ENCODE measurements around the gene DERL2.

DERL2 gene

DNA sequence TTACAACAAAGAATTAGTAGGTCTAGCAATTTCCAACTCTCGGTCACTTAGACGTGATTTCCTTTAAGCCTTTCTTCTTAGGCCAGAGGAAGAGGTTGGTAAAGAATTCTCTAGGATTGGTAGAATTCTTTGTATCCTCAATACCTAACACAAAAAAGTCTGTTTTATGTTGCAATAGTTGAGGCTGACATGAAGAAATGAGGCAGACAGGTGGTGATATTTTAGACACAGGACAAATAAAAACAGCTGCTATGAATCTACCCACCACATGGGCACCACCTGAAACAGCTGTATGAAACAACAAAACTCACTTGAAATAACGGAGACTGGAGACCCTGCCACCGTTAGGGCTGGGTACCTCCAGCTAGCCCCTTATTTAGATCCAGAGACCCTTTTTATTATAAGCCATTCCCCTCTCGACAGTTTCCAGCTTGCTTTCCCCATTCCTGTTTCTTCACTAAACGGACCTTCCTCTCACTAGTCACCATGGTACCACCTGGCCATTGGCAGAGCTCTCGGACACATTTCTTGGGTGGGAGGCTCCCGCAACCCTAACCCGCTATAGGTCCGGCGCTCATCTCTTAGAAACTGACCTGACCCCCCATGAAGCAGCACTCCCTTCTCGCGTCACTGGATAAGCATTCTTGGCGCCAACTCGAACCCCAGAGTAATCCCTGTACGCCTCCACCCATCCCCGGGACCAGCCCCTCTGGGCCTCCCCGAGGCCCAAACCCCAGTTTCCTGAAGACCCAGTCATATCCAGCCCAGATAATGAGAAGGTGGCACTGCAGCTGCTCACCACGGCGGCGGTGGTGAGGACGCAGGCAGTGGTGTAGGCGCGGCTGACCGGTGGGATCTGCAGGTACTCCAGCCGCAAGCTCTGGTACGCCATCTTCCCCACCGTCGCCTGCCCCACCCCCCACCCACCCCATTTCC is at the start of gene DERL2:
DERL2 (minus strand) TSS at position 909 of the 936 bp plus-strand sequence; CDS start at position 892, 17 bp downstream.
- in situ Hi-C loops (cut with MboI; ENCODE audit: low sequenced_read_pairs), result no loop called here

DNA sequence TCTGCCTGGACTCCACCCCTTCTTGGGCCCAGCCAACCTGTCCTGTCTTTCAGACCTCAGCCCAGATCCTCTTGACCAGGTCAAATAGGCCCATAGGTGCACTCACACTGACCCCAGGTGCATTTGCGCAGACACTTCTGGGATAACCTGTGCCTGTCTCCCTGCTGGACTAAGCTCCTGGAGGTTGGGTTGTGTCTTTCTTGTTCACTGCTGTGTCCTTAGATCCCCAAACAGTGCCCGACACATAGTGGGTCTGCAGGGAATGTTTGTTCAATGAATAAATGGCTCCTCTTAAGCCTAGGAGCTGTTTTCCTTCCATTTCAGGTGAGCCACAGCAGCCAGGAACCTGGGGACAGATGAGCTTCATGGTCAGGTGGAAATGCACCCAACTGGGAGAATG is 49.5 kb upstream of the DERL2 start:
- in situ Hi-C loops (cut with MboI; ENCODE audit: low sequenced_read_pairs), result no loop called here

DNA sequence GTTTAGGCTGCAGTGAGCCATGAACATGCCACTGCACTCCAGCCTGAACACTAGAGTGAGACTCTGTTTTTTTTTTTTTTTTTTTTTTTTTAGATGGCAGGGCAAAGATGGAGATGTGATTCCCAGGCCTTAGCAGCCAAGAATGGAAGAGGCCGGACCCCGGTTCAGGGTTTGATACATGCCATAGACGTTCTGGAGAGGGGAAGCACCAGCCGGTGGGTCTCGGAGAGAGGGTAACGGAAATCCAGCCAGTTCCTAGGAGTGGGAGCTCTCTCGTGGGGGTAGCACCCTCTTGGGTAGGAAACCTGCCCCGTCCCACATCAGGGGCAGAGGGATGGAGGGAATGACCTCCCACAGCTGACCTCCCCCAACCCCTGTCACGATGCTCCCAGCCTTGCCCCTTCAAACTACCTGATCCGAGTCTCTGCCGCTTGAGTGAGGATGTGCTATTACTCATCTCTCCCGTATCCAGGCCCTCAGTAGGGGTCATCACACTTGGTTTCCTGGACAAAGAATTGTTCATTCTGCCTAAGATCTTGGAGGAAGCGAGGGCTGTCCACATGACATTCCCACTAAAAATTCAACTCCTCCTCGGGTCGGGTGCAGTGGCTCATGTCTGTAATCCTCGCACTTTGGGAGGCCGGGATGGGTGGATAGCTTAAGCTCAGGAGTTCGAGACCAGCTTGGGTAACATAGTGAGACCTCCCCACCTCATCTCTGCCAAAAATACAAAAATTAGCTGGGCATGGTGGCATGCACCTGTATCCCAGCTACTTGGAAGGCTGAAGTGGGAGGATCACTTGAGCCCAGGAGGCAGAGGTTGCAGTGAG is 47.7 kb upstream of the DERL2 start:
- in situ Hi-C loops (cut with MboI; ENCODE audit: low sequenced_read_pairs), result no loop called here

DNA sequence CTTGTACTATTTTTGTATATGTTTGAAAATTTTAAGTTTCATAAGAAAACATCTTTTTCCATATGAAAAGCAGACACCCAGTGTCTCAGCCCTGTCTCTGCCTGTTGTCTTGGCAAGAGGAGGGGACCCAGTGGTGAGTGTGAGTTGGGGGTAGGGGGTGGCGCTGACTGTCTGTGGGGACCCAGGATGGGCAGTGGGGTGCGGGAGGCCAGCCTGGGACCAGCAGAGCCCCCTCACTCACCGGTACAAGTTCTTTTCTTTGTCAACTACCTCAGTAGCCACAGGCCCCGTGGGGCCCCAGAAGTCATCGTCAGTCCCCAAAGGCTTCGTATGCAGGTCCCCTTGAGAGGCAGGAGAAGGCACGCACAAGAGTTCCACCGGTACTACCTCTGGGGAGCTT is 46.6 kb upstream of the DERL2 start:
- in situ Hi-C loops (cut with MboI; ENCODE audit: low sequenced_read_pairs), result no loop called here

DNA sequence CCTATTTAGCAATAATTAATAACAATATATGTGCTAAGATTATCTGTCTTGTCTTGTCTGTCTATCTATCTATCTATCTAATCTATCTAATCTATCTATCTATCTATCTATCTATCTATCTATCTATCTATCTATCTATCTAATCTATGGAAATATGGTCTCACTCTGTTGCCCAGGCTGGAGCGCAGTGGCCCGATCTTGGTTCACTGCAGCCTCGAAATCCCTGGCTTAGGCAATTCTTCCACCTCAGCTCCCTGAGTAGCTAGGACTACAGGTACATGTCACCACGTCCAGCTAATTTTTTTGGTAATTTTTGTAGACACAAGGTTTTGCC is 45.1 kb upstream of the DERL2 start:
- in situ Hi-C loops (cut with MboI; ENCODE audit: low sequenced_read_pairs), result no loop called here

DNA sequence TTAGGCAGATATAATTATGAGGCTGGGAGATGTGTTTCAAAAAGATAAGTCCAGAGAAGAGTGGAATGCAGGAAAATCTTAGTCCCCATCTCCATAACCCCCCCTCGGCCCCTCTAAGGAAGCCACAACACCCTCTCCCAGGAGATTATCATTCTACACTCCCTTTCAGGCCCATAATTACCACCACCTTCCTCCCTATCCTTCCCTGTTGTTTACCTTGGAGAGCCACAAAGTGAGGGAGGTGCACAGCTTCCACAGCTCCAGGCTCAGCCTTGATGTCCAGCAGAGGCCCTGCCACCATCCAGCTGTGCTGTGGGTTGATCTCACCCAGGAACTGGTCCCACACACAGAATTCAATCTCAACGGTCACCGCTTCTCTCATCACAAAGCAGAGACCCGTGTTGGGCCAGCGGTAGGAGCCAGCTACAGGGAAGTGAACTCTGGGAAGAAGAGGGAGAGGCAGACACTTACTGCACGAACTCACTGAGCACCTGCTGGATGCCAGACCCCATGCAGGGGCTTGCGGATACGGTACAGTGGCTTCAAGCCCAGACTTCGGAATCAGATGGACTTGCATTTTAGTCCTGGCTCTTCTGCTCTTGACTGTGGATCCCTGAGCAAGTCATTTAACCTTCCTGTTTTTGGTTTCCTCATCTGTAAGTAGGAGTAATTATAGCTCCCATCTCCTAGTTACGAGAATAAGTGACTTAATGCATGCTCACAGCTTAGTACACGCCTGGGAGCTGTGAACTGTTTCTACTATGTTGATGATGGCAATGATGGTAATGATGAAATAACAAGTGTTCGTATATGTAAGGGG is 44.5 kb upstream of the DERL2 start:
- in situ Hi-C loops (cut with MboI; ENCODE audit: low sequenced_read_pairs), result no loop called here

DNA sequence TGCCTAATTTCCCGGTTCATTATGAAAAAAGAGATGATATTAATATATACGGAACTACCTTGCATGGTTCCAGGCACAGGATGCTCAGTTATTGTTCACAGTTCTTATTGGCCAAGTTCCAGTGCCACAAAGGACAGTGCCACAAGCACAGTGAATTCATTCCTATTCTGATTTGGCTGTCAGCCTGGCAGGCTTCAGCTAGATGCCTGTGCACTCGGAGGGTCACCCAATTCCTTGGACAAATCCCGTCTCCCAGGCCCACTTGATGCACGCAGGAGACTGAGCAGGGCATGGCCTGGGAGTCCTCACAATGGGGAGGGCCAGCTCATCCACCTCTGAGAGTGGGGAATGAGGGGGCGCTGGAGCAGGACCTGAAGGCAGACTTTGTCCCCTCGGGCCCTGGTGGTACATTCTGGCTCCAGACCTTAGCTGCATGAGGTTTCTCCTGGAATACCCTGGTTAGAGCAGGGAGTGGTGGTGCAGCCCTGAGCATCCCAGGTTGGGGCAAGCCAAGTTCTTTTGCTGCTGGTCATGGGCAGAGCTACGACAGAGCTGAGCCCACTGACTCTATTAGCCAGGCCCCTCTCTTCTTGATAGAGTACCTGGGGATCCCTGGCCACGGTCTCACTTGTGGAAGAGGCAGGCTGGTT is 41.7 kb upstream of the DERL2 start:
- in situ Hi-C loops (cut with MboI; ENCODE audit: low sequenced_read_pairs), result no loop called here

DNA sequence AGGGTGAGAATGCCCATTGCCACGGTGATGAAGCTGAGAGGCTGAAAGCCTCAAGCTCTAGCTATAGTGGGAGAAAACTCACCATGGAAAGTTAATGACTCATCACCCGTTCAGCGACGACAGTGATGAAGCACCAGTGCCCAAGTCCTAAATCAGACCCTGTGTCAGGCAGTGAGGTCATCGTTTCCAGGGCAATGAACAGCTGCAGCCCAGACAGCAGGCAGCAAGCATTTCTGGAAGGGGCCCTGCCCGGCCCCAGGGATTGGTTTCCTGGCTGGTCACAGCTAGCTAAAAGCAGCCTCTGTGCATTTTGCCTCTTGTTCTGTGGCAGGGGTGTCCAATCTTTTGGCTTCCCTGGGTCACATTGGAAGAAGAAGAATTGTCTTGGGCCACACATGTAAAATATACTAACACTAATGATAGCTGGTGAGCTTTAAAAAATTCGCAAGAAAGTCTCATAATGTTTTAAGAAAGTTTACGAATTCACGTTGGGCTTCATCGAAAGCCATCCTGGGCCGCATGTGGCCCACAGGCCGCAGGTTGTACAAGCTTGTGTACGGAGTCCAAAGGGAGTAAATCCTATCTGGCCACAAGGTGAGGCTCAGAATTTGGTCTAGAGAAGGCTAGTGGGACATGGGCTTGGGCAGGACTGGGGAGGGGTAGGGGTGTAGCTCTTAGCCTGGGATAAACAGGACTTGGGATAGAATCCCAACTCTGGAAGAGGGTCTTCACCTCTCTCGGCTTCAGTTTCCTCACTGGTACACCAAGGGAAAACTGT is 41.0 kb upstream of the DERL2 start:
- in situ Hi-C loops (cut with MboI; ENCODE audit: low sequenced_read_pairs), result no loop called here

DNA sequence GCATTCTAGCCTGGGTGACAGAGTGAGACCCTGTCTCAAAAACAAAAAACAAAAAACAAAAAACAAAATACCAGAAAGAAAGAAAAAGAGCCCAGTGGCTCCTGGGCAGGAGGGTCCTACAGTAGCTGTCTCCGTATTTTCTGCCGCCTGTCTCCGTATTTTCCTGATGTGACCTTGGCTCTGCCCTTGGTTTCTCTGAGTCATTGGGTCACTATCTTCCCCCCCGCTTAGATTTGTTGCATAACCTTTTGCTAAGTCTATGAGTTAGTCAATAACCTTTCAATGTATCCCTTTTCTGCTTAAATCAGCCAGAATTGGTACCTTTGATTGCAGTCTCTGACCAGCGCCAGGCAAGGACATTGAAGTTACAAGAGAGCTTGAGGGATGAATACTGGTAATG is 37.3 kb upstream of the DERL2 start:
- in situ Hi-C loops (cut with MboI; ENCODE audit: low sequenced_read_pairs), result no loop called here

DNA sequence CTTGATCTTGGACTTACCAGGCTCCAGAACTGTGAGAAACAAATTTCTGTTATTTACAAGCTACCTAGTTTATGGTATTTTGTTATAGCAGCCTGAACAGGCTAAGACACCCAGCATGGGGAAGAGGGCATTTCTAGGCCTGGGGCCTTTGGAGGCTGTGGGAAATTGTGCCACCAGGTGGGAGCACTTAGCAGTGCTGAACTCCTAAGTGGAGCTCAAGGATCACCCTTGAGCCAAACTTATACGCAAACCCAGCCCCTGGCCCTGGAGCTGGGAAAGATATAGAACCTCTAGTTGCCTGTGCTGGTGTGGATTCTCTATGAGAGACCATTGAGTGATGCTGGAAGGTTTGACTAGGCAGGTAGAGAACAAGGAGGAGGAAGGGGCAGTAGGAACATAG is 36.5 kb upstream of the DERL2 start:
- in situ Hi-C loops (cut with MboI; ENCODE audit: low sequenced_read_pairs), result no loop called here

DNA sequence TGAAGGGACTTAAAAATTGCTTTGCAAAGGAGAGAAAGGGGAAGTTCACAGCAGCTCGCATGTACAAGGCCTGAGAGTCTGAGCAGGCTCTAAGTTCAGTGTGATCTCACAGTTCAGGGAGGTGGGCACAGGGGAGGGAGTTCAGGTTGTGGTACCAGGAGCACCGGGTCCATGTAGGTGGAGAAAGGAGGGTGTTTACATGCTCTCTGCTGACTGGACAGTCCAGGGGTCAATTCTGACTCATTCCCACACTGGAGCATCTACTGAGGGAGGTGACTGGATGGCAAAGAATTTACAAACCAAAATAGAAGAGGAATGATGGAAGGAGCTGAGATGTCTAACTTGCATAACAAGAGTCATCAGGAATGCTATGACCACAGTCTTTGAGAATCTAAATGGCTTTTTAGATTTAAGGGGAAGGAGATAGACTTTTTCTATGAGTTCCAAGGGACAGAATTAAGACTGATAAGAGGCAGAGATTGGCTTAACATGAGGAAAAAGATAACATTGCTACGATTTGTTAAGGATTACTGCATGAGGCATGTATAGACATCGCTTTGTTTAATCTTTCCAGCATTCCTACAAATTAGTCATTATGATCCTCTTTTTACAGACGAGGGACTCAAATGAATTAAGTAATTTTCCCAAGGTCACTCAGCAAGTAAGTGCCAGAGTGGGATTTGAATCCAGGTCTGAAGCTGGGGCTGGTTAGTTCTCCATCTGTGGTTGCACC is 30.2 kb upstream of the DERL2 start:
- in situ Hi-C loops (cut with MboI; ENCODE audit: low sequenced_read_pairs), result no loop called here

DNA sequence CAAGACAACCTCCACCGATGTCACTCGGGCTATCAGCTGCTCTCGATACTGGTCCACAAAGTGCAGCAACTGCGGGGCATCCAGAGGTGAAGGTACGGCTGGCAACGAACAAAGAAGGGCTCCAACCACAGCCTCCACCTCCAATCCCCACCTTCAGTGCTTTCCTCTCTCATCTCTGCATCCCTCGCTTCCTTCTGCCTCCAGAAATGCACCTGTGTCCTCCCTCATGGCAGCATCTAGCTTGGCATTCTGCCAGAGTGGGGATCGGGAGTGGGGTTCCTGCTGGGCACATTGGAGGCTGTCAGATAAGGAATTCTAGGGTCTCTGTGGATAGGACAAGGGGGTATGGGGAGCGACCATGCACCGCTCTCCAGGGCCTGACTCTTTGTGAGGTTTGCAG is 29.0 kb upstream of the DERL2 start:
- in situ Hi-C loops (cut with MboI; ENCODE audit: low sequenced_read_pairs), result no loop called here

DNA sequence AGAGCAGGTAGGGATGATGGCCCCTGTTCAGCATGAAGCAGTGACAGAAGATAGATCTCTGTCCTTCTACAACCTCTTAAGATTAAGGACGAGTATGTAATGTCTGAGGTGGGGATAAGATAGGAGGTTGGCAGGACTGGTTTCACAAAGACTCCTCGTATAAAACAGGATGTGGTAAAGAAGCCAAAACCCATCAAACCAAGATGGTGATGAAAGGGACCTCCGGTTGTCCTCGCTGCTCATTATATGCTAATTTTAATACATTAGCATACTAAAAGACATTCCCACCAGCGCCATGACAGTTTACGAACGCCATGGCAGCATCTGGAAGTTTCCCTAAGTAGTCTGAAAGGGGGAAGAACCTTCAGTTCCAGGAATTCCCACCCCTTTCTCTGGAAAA is 27.6 kb upstream of the DERL2 start:
- in situ Hi-C loops (cut with MboI; ENCODE audit: low sequenced_read_pairs), result no loop called here

DNA sequence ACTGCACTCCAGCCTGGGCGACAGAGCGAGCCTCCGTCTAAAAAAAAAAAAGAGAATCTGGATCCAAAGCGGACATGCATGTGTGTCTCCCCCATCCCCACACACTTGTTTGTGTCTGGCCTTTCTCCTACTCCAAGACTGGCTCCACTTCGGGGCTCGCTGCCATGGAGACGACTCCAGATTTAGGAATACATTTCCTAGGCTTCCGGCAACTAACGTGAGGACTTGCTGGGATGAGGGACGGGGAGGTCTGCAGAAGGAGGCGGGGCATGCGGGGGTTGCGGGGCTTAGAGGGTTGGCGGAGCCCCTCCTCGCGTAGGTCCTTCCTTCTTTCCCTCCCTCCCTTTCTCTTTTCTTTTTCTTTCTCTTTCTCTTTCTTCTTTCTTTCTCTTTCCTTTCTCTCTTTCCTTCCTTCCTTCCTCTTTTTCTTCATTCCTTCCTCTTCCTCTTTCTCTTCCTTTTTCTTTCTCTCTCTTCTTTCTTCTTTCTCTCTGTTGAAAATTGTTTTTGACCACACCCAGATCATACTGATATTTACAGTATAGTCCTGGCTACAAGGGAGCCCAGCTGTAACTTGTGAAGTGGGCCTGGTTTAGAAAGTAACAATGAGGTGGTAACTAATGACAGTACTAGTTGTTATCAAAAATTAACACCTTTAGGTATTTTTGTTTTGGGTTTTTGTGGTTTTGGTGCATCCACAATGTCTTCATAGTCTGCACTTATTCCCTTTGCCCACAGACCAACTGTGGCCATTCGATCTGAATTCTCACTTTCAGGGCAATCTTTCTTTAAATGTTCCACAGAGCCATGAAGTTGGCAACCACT is 25.6 kb upstream of the DERL2 start:
- in situ Hi-C loops (cut with MboI; ENCODE audit: low sequenced_read_pairs), result no loop called here

DNA sequence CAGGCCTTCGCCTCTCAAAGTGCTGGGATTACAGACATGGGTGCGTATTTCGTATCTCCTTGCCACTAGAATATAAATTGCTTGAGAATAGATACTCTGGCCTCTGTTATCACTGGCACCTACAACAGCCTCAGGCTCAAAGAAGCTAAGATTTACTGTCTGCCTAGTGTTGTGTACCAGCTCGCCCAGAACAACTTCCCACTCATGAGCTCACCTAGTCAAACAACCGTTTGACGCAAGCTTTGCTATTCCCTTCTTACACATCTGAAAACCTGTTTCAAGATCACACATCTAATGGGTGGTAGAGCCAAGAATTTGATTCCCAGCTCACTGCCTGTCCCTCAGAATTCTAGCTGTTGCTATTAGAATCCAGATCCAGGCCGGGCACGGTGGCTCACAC is 24.8 kb upstream of the DERL2 start:
- in situ Hi-C loops (cut with MboI; ENCODE audit: low sequenced_read_pairs), result no loop called here

DNA sequence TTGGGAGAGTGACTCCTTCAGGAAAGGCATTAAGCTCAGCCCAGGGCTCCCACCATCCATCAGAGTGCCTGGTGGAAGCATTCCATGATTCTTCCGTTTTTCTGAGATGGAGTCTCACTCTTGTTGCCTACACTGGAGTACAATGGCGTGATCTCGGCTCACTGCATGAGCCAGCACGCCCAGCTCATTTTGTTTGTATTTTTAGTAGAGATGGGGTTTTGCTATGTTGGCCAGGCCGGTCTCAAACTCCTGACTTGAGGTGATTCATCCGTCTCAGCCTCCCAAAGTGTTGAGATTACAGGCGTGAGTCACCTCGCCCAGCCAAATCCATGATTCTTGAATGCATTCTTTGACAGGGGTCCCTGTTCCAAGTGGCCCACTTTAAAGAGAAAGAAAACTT is 23.5 kb upstream of the DERL2 start:
- in situ Hi-C loops (cut with MboI; ENCODE audit: low sequenced_read_pairs), result no loop called here

DNA sequence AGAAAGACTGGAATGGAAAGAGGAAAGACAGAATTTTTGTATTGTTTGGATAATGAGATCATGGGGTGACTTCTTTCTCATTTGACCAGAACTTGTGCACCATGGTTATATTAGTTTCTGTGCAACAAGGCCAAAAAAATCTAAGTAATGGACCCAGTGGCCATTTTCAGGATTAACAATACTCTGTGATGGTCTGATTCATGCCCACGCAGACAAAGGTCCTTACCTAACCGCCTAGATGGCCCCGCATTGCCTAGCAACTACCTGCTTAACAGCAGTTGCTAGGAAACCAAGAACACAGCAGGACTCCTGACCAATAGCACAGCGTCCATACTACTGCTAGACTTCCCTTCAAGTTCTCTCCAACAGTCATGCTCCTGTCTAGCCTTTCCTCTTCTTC is 22.8 kb upstream of the DERL2 start:
- in situ Hi-C loops (cut with MboI; ENCODE audit: low sequenced_read_pairs), result no loop called here

DNA sequence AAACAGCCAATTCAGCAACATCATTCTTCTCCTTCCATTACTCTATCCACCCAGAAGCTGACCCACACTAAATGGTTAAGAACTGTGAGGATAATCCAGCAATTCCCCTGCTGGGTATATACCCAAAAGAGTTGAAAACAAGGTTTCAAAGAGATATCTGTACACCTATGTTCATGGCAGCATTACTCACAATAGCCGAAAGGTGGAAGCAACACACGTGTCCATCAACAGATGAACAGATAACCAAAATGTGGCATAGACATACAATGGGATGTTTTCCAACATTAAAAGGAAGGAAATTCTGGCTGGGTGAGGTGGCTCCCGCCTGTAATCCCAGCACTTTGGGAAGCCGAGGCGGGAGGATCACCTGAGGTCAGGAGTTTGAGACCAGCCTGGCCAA is 20.3 kb upstream of the DERL2 start:
- in situ Hi-C loops (cut with MboI; ENCODE audit: low sequenced_read_pairs), result no loop called here

DNA sequence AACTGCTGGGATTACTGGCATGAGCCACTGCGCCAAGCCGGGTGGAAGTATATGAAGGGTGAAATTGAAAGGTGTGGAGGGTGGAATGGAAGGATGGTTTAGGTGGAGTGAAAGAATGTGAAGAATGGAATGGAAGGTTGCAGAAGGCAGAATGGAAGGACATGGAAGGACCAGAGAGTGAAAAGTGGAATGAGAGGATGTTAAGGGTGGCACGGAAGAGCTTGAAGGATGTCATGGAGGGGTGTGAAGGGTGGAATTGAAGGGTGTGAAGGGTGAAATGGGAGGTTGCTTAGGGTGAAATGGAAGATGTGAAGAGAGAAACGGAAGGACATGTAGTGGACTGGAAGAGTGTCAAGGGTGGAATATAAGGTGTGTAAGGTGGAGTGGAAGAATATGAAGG is 16.6 kb upstream of the DERL2 start:
- in situ Hi-C loops (cut with MboI; ENCODE audit: low sequenced_read_pairs), result no loop called here

All from hTERT RPE-1 (cell line).